ES-I3 (cell line): Measurements from ENCODE around the gene ABCB9.
"Not testable (repeated sequence)": the region's sequence is repeated elsewhere in the genome, so short reads cannot be mapped to it uniquely, and the experiment has no call there.

ENCODE experiments used
- H3K36me3 ChIP-seq: 2 replicates; pipeline ENCODE4 v1.6.1; 2013; ENCODE audit warnings: mild to moderate bottlenecking, low read length, control low read depth, moderate library complexity; ENCODE audit not compliant: insufficient read depth
- H3K4me1 ChIP-seq: 2 replicates; pipeline ENCODE4 v1.6.1; 2013; ENCODE audit warnings: mild to moderate bottlenecking, control low read depth, low read length; ENCODE audit not compliant: insufficient read depth
- H3K9ac ChIP-seq: 2 replicates; pipeline ENCODE4 v1.6.1; 2013; ENCODE audit warnings: low read depth, mild to moderate bottlenecking, low read length, moderate library complexity
- H3K9me3 ChIP-seq: 2 replicates; pipeline ENCODE4 v1.6.1; 2013; ENCODE audit warnings: mild to moderate bottlenecking, low read length, moderate library complexity; ENCODE audit not compliant: control insufficient read depth, insufficient read depth

Gene ABCB9

GRCh38 chr12:122935318-122935717 lies 30.9 kb downstream of the ABCB9 start:
- no peaks in the 10 kb centered on the region for H3K36me3 ChIP-seq
- H3K9ac ChIP-seq: no peak overlapping the region
- no peaks in the 10 kb centered on the region for H3K4me1 ChIP-seq
- no peaks in the 10 kb centered on the region for H3K9me3 ChIP-seq

- Histone ChIP-seq H3K4me1 (no peaks in the 10 kb centered on the region), H3K9ac (no peak overlapping the region), H3K36me3 (no peaks in the 10 kb centered on the region), H3K9me3 (no peaks in the 10 kb centered on the region)
These were observed 31.5 kb downstream of the ABCB9 start for GRCh38 chr12:122934722-122935121.

- H3K9me3 ChIP-seq: no peaks in the 10 kb centered on the region
- H3K9ac ChIP-seq: no peak overlapping the region
- no peaks in the 10 kb centered on the region for H3K4me1 ChIP-seq
- H3K36me3 ChIP-seq: no peaks in the 10 kb centered on the region
These were observed 34.1 kb downstream of the ABCB9 start for GRCh38 chr12:122932207-122932606.

GRCh38 chr12:122929812-122930211 lies 36.5 kb downstream of the ABCB9 start:
- H3K9ac ChIP-seq: no peak overlapping the region

GRCh38 chr12:122929148-122929538 lies 37.1 kb downstream of the ABCB9 start:
- no peak overlapping the region for H3K9ac ChIP-seq
- H3K4me1 ChIP-seq: no peaks in the 10 kb centered on the region
- H3K36me3 ChIP-seq: no peaks in the 10 kb centered on the region
- H3K9me3 ChIP-seq: no peaks in the 10 kb centered on the region

More at GRCh38 chr12:122929812-122930211, 36.5 kb downstream of the ABCB9 start:
- Histone ChIP-seq H3K36me3 (no peaks in the 10 kb centered on the region), H3K9me3 (no peaks in the 10 kb centered on the region), H3K4me1 (no peaks in the 10 kb centered on the region)

- no peak overlapping the region for H3K9ac ChIP-seq
- H3K9me3 ChIP-seq: no peaks in the 10 kb centered on the region
- H3K4me1 ChIP-seq: no peaks in the 10 kb centered on the region
- H3K36me3 ChIP-seq: no peaks in the 10 kb centered on the region
These were observed 37.7 kb downstream of the ABCB9 start for GRCh38 chr12:122928404-122929147.

- H3K36me3 ChIP-seq: no peaks in the 10 kb centered on the region
- no peak overlapping the region for H3K9ac ChIP-seq
- no peaks in the 10 kb centered on the region for H3K4me1 ChIP-seq
- no peaks in the 10 kb centered on the region for H3K9me3 ChIP-seq
These were observed 38.4 kb downstream of the ABCB9 start for GRCh38 chr12:122927756-122928403.

- H3K36me3 ChIP-seq: no peaks in the 10 kb centered on the region
- no peaks in the 10 kb centered on the region; the same call in 1 of the 2 replicates for H3K4me1 ChIP-seq
- H3K9ac ChIP-seq: no peak overlapping the region
- no peaks in the 10 kb centered on the region for H3K9me3 ChIP-seq
These were observed 44.3 kb downstream of the ABCB9 start for GRCh38 chr12:122921917-122922316.

GRCh38 chr12:122920687-122921086 lies 45.6 kb downstream of the ABCB9 start:
- no peak overlapping the region for H3K9ac ChIP-seq
- H3K36me3 ChIP-seq: no peaks in the 10 kb centered on the region
- no peaks in the 10 kb centered on the region for H3K9me3 ChIP-seq
- H3K4me1 ChIP-seq: no peaks in the 10 kb centered on the region; the same call in 1 of the 2 replicates

GRCh38 chr12:122918827-122919226 lies 47.4 kb downstream of the ABCB9 start:
- Histone ChIP-seq H3K9me3 (no peaks in the 10 kb centered on the region), H3K36me3 (no peaks in the 10 kb centered on the region), H3K9ac (no peak overlapping the region), H3K4me1 (no peaks in the 10 kb centered on the region; the same call in 1 of the 2 replicates)

- Histone ChIP-seq H3K4me1 (no peaks in the 10 kb centered on the region; the same call in 1 of the 2 replicates), H3K9ac (no peak overlapping the region), H3K36me3 (no peaks in the 10 kb centered on the region), H3K9me3 (no peaks in the 10 kb centered on the region)
These were observed 48.6 kb downstream of the ABCB9 start for GRCh38 chr12:122917507-122918121.

- H3K9me3 ChIP-seq: no peaks in the 10 kb centered on the region
- H3K4me1 ChIP-seq: peaks cover 6% of the 10 kb centered on the region
- no peaks in the 10 kb centered on the region for H3K36me3 ChIP-seq
- no peak overlapping the region for H3K9ac ChIP-seq
These were observed 56.6 kb downstream of the ABCB9 start for GRCh38 chr12:122909442-122910288.

- H3K36me3 ChIP-seq: no peaks in the 10 kb centered on the region
- no peaks in the 10 kb centered on the region for H3K9me3 ChIP-seq
- peaks cover 6% of the 10 kb centered on the region for H3K4me1 ChIP-seq
- no peak overlapping the region for H3K9ac ChIP-seq
These were observed 57.3 kb downstream of the ABCB9 start for GRCh38 chr12:122908915-122909314.

GRCh38 chr12:122905258-122905657 lies 61.0 kb downstream of the ABCB9 start:
- H3K9ac ChIP-seq: not testable (repeated sequence)
- H3K4me1 ChIP-seq: peaks cover 13% of the 10 kb centered on the region

More at GRCh38 chr12:122905258-122905657, 61.0 kb downstream of the ABCB9 start:
- H3K9me3 ChIP-seq, H3K36me3 ChIP-seq: not testable (repeated sequence)
